Glomerular visceral epithelial cell (primary cell): ENCODE measurements around the gene OR52E4.

ENCODE experiments used
- DNase-seq: peaks from one replicate; pipeline ENCODE4 v3.0.0-alpha.2; 2016; ENCODE audit errors: extremely low spot score

The OR52E4 gene

GRCh38 chr11:5929571-5930368 lies 49.3 kb downstream of the OR52E4 start:
- DNase-seq, result no peak

- DNase-seq, result no peak
Measured at GRCh38 chr11:5930614-5931013, 50.2 kb downstream of the OR52E4 start.

GRCh38 chr11:5931061-5931460 lies 50.6 kb downstream of the OR52E4 start:
- no peak for DNase-seq

- no peak for DNase-seq
Measured at GRCh38 chr11:5932671-5933070, 52.2 kb downstream of the OR52E4 start.

GRCh38 chr11:5933116-5933515 lies 52.7 kb downstream of the OR52E4 start:
- DNase-seq, result no peak
